HG03060 (cell line): ENCODE results near the gene MAD1L1.

Experiments
- ATAC-seq: cut with Tn5 transposase; IDR thresholded peaks from one replicate; pipeline ENCODE4 v1.9.1; 2021; ENCODE audit warnings: low read depth, moderate number of reproducible peaks; ENCODE audit not compliant: unreplicated experiment

MAD1L1 gene

DNA sequence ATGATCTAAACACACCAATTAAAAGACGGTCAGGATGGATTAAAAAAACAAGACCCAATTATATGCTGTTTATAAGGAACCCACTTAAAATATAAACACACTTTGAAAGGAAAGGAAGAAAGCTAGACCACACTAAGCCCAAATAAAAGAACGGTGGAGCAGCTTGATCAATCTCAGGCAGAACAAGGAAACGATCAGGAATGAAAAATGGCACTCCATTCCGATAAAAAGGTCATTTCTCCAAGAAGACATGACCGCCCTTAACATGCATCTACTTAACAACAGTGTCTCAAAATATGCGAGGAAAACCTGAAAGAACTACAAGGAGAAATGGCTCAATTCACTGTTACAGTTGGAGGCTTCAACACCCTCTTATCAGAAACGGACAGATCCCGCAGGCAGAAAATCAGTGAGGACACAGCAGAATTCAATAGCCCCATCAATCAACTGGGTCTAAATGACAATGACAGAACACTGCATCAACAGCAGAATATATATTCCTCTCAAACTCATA, 210.0 kb downstream of the MAD1L1 start:
- ATAC-seq, result no peak

DNA sequence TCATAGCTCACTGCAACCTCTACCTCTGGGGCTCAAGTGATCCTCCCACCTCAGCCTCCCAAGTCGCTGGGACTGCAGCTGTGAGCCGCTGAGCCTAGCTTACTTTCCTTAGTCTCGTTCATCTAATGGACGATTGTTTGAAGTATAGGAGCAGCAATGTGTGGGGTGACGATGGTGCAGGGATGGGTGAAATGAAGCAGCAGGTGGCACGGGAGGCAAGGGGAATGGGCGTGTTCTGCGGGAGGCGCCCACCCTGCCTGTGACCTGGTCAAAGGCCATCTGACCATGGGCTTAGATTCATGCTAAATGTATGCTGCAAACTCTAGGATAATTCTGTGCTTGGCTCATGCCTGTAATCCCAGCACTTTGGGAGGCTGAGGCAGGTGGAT, 210.7 kb downstream of the MAD1L1 start:
- ATAC-seq, result no peak

DNA sequence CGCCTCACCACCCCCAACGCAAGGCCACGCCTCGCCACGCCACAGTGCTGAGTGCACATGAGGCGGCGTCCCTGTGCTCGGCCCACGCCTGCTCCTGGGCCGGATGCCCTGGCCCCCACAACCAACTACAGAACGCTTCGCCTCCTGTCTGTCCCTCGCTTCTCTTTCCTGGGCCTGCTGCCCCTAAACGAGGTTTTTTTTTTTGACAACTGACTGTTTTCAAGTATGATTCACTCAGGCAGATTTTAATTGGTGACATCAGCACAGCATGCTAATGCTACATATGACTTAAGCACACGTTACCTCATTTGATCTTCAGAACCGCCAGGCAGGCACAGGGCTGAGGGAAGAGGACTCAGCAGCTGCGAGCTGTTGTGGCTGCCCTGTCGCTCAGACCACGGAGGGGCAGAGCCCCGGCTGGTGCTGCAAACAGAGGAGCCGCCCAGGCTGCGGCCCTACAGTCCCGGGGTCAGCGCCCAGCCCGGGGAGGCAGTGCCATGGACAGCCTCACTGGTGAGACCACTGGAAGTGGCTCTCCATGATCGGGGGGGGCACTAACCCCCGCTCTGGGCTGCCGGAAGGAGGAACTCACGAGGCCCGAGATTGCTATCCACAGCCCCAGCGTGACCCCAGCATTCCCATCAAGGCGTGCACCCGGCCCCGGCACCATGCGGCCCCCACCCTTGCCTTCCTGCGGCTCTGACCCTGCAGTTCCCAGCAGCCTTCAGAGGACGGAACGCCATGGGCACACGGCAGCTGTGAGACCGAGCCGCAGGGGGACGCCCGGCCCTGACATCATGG, 212.8 kb downstream of the MAD1L1 start:
- no peak for ATAC-seq

DNA sequence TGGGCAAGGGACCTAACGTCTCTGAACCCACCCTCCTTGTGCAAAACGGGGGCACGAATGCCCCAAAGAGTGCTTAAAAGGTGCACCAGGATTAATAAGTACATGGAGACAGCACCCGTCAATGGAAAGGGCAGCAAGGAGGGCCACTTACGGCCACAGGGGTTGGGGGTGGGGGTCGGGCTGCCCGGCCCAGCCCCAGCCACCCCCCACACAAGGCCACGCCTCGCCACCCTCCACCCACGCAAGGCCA, 213.4 kb downstream of the MAD1L1 start:
- ATAC-seq, result no peak

DNA sequence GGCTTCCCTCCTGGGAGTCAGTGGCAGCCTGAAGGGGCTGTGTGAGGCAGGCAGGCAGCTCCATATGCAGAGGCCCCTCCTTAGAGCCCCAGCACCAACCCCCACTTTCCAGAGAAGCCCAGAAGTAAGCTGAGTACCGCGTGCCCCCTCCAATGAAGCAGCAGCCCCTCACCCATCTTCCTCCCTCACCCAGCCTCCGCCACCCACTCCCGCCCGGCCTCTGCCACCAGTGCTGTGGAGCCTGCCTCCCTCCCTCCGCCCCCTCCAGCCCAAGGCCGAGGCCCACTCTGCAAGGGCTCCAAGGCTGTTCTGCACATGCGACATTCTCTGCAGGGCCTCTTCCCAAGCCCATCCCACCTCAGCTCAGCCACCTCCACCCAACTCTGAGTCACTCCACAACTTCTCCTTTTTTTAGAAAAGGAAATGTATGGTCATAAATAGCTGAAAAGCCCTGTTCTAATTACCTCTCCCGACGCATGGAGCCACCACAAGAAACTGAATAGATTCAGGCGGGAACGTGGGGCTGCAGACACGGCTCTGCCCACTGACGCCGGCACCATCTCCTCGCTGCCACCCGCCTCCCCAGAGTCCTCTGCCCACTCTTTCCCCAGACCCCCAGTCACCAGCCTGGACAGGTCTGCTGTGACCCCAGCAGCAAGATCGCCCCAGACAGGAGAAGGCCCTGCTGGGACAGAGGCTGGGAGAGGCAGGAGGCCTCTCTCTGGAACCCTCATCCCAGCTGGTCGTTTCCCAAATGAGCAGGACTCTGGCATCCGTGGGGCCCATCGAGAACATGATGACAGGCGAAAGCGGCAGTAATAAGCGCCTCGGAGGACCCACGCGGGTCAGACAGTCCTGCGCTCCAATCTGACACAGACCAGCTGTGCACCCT, 213.9 kb downstream of the MAD1L1 start:
- no peak for ATAC-seq

DNA sequence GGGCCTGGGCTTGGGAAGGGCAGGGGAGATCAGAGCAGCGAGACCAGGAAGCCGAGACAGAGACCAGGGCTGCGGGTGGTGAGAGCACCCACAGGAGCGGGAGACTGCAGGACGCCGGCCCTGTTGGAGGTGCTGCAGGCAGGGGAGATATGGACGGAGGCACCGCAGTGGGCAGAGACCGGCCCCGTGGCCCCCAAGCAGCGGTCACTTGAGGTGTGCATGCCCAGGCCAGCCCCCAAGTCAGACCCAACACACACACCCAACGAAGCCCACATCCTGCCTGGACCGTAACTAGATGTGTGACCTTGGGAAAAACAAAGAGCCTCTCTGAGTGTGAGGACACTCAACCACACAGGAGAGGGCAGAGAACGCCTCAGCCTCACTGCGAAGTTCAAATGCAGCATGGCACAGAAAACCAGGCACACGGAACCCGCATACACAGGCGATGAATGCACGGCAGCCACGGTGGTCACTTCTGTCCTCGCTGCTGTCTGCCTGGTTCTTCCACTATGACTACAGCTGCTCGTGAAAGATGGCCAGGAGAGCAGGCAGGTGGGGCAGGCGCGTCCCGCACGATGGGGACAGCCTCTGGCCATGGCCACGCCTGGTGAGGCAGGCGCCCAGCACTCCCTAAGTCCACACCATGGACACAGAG, 214.7 kb downstream of the MAD1L1 start:
- ATAC-seq, result no peak

DNA sequence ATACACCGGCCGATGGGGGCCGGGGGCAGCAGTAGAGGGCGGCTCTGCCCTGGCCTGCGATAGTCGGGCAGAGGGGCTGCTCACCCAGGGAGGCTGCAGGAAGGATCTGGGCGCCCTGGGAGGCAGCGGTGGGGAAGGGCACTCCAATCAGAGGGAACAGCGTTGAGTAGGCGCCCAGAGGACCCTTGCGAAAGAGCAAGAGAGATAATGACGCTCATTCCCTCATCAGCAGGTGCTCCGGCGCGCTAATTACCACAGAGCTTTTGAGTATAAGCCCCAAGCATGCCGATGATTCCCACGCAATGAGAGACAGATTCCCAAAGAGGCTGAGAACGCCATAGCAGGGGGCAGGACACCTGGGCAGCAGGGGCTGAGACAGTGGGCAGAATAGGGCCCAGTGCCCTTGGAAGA, 215.3 kb downstream of the MAD1L1 start:
- no peak for ATAC-seq

DNA sequence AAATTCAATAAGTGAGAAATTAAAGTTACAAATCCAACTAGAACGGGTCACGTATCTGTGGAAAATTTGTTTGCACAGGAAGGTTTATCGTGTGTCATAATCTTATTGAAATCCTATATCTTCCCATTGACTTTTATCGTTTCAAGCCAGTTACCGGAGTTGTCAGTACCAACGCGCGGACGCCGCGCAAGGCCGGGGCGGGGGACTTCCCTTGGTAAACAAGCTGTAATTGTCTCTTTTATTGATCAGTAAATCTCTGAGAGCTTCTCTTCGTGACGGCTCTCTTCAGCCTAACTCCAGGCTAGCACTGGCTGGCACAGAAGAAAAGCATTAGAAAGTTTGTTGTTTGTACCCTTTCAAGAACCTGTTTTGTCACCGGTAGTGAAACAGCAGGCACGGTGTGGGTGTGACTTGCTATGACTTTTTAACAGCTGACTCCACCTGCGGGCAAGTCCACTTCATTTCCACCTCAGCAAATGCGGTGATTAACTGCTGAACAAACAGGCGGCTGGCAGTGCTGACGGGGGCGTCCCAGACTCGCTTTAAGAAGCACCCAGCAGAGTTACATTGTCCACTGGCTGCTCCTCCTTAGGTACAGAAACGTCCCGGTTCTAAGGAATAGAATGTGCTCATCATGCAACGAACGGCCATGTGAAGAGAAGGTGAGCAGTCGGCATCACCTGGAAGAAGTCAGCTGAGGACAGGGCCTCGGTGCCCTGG, 215.8 kb downstream of the MAD1L1 start:
- no peak for ATAC-seq

DNA sequence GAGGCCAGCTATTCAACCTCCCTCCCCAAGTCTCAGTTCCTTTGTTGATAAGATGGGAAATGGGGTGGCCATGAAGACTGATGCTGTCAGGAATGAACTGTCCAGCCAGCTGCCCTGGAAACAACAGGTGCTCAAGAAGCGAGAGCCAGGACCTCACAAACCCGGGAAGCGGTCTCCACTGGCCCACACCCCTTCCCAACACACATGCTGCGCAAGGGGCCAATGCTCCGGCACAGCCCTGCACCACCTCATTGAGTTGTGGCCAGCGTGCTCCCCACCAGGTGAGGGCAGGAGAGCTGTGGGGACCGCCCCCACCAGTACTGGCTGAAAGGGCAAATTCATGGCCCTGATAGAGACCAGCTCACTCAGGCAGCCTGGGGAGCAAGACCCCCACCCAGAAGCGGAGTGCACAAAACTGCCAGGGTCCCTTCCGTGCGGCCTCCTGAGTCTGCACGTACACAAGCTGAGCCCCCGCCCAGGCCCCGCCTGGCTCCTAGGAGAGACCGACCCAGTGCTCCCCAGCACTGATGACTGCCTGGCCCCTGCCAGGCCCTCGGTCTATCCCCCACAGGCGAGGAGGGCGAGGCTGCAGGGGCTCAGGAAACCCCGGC, 216.6 kb downstream of the MAD1L1 start:
- no peak for ATAC-seq

DNA sequence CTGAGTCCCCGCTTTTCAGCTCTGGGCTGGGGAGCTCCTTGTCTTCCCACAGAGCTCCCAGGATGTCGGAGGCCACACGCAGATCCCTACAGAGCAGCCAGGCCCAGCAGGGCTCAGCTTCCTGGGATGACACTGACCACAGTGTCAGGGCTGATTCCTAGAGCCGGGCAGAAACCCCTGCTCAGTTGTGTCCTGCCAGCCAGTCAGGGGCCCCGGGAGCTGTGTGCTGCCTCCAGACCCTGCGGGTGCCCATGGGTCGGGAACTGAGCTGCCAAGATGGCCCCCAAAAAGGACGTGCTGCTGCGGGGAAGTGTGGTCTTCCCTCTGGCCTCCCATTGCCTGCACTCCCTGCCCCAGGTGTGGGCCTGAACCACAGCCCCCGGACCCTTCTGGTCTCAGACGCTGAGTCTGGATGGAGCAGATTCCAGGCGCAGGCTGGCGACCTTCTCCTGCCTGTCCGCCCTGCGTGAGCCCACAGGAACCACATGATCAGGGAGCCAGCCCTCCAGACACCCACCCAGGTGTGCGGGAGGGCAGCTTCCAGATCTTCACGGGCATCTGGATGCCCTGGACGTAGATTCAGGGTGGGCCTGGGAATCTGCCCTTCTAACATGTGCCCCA, 217.4 kb downstream of the MAD1L1 start:
- ATAC-seq, result no peak

DNA sequence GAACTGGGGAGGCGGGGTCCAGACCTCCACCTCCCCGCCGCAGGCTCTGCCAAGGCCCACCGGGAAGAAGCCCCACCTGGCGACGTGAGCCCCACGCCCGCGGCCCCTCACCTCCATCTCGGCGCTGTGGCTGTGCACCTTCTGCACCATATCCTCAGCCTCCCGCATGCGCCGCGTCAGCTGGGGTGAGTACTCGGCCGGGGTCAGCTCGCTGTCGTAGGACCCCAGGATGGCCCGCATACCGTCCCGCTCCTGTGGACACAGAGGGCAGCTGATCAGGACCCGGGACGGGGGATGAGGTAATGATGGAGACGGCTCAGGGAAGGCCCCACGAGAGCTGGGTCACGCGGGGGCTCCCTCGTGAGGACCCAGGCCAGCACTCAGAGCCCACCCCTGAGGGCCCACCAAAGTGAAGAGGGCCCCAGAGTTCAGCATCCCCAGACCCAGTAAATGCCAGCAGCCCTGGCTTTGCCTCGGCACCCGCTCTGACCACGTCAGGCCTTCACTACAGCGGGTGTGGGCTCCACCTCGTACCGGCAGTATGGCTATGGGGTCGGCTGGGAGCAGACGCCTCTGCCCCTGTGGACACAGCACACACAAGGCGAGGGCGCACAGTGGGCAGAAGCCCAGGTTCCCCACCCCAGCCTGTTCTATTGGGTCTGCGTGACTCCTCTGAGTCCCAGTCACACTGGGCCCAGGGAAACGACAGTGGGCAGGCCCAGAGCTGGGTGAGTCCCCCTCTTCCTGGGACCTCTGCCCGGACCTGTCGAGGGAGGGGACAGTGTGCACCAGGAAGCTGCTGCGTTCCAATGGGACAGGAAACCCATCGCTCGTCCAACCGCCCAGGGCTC, 218.1 kb downstream of the MAD1L1 start:
- ATAC-seq, result no peak

DNA sequence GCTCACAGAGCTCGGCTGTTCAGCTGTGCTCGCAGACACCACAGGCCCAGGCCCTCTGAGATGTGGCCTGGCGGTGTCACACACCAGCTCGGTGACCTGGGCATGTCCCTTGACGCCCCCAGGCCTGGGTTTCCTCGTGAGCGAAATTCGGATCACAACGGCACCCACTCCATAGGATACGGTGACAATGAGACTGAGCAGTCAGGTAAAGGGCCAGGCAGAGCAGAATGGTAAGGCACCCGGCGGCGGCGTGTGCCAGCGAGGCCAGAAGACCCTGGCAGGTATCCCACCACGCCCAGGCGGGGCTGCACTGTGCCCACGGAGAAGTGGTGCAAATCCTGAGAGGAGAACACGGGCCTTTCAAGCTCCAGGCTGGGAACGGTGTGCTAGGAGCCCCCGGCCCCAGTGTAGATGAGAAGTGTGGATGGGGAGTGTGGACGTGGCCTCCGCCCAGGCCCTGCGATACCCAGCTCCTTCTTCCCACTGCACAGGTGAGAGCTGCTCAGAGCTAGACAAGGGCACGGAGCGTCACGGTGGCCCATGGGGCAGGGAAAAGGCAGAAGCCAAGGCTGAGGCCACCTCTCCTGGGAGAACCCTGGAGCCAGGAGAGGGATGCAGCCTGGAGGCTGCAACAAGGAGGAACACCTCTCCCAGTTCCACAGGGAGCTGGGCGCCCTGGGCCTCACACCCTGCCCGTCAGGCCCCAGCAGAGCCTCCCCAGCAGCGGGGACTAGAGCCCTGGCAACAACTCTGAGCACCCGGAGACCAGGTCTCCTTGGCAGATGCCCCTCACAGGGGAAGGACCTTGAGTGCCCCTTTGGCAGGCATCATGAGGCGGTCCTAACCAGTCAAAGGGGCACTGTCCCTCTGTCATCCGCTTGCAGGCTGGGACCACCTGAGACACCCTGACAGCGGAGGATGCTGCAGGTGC, 219.1 kb downstream of the MAD1L1 start:
- no peak for ATAC-seq

DNA sequence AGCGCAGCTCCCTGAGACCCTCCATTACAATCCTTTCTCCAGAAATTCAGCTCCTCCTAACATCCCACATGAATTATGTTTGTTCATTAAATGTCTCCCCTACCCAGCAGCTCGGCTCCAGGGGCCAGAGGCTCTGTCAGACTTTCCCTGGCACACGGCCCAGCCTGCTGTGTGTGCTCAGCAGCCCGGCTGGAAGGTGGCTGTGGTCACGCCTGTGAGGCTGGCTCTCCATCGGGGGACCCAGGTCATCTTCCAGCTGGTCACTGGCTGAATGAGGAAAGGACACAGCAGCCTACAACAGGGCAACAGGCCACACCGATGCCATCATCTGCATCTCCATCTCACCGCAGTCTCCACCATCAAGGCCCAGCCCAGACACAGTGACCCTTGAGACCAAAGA, 219.8 kb downstream of the MAD1L1 start:
- ATAC-seq, result no peak

DNA sequence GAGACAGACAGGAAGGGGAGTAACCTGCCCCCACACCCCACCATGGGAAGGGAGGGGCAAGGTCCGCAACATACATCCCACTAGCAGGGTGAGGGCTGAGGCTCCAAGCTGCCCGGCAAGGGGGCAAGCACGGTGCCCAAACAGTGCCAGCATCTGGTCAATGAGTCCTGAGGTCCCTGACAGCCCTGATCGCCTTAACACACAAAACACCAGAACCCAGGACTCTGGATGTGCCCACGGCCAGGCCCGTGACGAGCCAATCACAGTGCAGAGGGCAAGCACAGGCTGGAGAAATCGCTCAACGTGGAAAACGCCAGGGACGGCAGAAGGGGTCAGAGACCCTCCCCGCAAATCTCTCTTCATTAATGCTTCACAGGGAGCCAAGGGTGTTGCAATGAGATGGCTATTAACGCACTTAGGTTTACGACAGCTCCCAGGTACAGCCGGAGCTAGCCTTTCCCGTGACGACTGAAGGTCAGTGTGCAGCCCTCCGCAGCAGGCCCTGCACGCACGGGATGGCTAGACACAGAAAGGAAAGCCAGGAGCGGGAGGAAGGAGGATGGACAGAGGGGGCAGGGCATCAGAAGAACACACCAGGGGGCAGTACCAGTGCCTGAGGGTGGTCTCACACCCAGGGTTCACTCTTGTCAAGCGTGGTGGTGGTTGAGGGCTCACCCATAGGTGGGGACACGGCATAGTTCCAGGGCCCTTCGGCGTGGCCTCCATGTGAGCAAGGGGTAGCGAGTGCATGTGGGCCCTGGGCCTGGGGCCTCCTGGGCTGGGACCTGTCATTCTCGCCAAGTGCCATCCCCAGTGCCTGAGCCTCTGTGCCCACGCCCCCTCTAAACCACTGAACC, 220.5 kb downstream of the MAD1L1 start:
- ATAC-seq, result no peak

DNA sequence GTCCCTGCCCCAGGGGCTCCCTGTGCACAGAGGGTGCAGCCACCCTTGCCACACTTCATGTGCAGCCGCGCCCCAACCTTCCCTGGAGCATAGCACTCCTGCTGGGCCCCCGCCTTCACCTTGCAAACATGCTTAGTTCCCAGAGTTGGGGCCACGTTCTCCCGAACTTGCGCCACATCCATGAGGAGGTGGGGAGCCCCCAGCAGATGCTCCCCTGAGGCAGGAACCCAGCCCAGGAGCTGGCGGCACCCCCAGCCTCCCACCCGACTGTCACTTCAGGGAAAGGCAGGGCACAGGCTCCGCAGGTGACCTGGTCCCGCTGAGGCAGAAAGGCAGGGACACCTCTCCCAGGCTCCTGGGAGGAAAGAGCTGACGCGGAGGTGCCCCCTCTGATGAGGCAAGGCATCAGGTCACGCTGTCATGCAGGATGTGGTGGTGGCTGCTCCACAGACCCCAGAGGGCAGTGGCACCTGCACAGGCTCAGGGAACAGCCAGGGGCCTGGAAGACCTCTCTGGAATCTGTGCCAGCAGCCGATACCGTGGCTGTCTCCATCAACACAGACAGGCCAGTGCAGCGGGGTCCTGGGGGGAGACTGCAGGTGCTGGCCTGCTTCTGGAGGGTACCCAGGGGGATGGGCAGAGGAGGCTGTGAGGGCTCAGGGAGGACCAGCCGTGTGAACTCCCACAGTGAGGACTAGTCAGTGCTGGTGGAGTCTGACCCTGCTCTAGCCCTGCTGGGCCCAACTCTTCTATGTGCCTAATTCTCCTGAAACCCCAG, 221.3 kb downstream of the MAD1L1 start:
- no peak for ATAC-seq

DNA sequence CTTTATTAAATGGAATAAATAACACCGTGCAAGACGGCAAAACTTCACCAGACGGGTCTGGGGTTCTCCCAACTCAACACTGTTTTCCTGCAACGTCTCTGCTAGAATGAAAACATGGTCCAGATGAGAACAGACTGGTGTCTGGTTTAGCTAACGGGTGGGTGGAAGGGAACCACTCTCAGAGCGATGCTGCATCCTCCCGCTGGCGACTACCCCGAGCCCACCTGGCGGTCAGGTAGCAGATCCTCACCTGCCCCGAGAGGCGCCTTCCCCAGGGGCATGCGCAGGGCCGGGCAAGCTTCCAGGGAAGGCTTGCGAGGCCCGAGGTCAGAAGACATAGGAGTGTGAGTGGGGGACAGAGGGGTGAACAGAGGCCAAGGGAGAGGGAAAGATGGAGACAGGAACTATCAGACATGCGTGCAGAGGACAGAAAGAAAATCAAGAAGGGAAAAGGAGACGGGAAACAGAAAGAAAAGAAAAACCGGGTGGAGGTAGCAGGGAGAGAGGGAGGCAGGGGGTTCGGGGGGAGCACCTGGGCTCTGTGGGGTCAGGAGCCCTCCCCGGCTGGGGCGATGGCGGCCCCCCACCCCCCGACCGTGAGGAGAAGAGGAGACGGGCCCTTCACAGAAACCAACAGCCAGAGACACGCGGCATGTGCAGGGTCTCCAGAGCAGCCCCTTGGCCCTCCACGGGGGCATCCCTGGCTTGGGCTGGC, 222.0 kb downstream of the MAD1L1 start:
- no peak for ATAC-seq
